Central memory CD8-positive, alpha-beta T cell (primary cell): ENCODE measurements around the gene INPP5B.

Experiments used
- ATAC-seq: fragments of 150-1000 bp; cut with Tn5 transposase; replicated peaks from 2 replicates; pipeline ENCODE4 v1.10.0; 2022; ENCODE audit warnings: mild to moderate bottlenecking, moderate FRiP score, moderate number of reproducible peaks; ENCODE audit not compliant: poor library complexity, severe bottlenecking; ENCODE audit errors: extremely low read depth
- DNase-seq, 2 donors: peaks; one replicate each; pipeline ENCODE4 v3.0.0; 2021; ENCODE audit warnings: low spot score in 2 of 2
- H3K27ac Mint-ChIP-seq: one replicate; pipeline ENCODE4 v1.8.0; 2022; ENCODE audit warnings: low read depth, mild to moderate bottlenecking, moderate library complexity, mixed read lengths
- H3K27me3 Mint-ChIP-seq: one replicate; pipeline ENCODE4 v1.8.0; 2022; ENCODE audit warnings: mixed read lengths
- H3K36me3 Mint-ChIP-seq: one replicate; pipeline ENCODE4 v1.8.0; 2022; ENCODE audit warnings: mild to moderate bottlenecking, moderate library complexity, mixed read lengths; ENCODE audit not compliant: insufficient read depth
- H3K4me1 Mint-ChIP-seq: one replicate; pipeline ENCODE4 v1.8.0; 2022; ENCODE audit warnings: mixed read lengths
- H3K4me3 Mint-ChIP-seq: one replicate; pipeline ENCODE4 v1.8.0; 2022; ENCODE audit warnings: mild to moderate bottlenecking, moderate library complexity, mixed read lengths
- H3K9me3 Mint-ChIP-seq: one replicate; pipeline ENCODE4 v1.8.0; 2022; ENCODE audit warnings: mixed read lengths

The INPP5B gene

DNA sequence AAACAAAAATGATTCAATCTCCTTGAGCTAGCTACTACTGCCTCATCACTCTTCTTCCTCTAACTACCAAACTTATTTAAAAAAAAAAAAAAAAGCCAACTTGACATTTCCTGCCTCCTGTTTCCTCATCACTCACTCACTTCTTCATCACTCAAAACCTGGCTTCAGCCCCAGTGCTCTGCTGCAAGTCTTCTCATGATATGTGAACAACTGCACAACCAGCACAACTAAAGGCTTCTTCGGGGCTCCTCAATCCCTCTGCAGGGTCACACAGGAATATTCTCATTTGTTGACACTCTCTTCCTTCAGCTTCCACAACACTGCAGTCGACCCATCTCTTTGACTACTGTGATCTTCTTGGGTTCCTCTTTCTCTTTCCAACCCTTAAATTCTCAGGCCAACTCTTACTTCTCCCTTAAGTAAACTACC lies 95.1 kb downstream of the INPP5B start:
- Mint-ChIP-seq H3K27ac (no peak overlapping the region), H3K9me3 (no peaks in the 10 kb centered on the region), H3K27me3 (no peaks in the 10 kb centered on the region), H3K4me1 (peaks cover 22% of the 10 kb centered on the region), H3K36me3 (peaks cover 16% of the 10 kb centered on the region), H3K4me3 (no peak overlapping the region)
- DNase-seq (no peak), ATAC-seq (no peak)

DNA sequence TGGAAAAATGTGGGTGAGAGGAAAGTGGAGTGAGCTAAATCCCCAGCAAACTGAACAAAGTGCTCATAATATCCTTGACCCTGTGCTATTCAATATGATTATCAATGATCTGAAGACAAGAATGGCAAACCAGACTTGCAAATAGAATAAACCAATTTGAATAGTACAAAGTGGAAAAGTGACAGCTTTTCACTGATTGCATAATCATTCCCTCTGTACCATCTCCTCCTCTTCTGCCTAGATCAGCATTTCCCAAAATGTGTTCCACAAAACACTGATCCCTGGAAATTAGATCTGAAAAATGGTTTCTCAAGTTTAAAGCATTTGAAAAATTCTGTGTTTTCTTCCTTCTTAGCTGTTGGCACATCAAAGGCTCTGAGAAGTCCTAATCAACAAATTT lies 95.6 kb downstream of the INPP5B start:
- no peaks in the 10 kb centered on the region for H3K27me3 Mint-ChIP-seq
- peaks cover 28% of the 10 kb centered on the region for H3K4me1 Mint-ChIP-seq
- H3K4me3 Mint-ChIP-seq: no peak overlapping the region
- H3K9me3 Mint-ChIP-seq: no peaks in the 10 kb centered on the region
- ATAC-seq (no peak), DNase-seq (no peak)
- H3K27ac Mint-ChIP-seq: no peak overlapping the region
- peaks cover 15% of the 10 kb centered on the region for H3K36me3 Mint-ChIP-seq

DNA sequence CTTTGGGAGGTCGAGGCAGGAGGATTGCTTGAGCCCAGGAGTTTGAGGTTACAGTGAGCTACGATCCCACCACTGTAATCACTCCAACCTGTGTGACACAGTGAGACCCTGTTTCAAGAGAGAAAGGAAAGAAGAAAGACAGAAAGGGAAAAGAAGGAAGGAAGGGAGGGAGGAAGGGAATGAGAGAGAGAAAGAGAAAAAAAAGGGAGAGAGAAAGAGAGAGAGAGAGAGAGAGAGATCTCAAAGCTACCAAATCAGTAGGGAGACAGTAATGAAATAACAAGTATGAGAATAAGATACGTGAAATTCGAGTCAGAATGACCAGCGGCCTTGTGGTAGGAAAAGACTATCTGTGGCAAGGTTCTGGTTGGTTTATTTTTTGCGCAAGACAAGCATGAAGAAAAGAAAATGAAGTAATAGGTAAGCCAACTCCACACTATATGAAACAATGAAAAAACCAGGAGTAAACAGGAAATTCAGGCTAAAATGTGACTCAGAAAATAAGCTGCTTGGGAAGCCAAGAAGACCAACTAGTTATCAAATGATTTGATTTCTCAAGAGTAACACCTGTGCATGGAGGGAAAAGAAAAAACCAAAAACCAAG lies 96.4 kb downstream of the INPP5B start:
- no peak for DNase-seq
- peaks cover 13% of the 10 kb centered on the region for H3K36me3 Mint-ChIP-seq
- H3K27me3 Mint-ChIP-seq: no peaks in the 10 kb centered on the region
- no peak for ATAC-seq
- H3K9me3 Mint-ChIP-seq: no peaks in the 10 kb centered on the region
- no peak overlapping the region for H3K4me3 Mint-ChIP-seq
- peaks cover 30% of the 10 kb centered on the region for H3K4me1 Mint-ChIP-seq
- no peak overlapping the region for H3K27ac Mint-ChIP-seq

DNA sequence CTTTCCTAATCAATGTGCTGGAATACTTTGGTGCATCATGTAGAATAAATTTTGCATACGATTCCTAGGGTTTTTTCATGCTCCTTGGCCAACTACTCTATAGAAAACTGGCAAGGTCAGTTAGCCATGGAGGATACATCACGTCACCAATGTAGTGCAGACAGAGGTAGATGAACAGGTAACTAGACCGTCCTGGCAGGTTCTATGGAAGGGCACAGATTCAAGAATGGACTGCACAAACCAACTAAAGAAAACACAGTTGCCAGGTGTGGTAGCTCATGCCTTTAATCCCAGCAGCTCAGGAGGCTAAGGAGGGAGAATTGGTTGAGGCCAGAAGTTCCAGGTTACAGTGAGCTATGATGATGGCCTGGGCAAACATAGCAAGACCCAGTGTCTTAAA lies 97.4 kb downstream of the INPP5B start:
- no peak for DNase-seq
- peaks cover 30% of the 10 kb centered on the region for H3K4me1 Mint-ChIP-seq
- ATAC-seq: no peak
- no peaks in the 10 kb centered on the region for H3K9me3 Mint-ChIP-seq
- no peak overlapping the region for H3K4me3 Mint-ChIP-seq
- H3K36me3 Mint-ChIP-seq: peaks cover 16% of the 10 kb centered on the region
- H3K27ac Mint-ChIP-seq: no peak overlapping the region
- no peaks in the 10 kb centered on the region for H3K27me3 Mint-ChIP-seq

DNA sequence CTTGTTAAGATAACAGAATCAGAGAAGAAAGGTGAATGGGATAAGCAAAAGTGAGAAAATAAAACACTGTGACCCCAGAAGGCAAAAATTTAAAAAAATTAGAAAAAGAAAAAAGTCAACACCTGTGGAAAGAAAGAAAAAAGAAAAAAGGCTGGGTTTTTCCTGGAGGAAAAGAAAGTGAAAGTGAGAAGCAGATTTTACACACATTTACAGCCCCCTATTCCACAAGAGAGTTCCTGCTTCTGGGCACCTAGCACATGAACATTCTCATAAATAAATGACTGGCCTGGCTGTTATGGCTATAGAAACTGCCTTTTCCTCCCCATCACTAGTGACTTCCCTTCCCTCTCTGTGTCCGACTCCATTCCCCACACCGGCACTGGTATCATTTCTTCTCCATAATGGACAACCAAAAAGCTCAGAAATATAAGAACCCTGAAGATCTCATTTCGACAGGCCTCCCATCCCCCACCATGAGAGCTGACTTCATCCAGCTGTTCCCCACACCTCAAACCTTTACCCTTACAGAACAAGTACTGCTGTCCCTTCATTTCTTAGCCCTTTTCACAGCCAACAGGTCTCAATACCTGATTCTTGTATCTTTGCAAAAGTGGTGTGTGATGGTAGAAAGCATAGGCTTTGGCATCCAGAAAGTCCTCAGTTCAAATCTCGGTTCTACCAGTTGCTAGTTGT lies 100.1 kb downstream of the INPP5B start:
- H3K9me3 Mint-ChIP-seq: no peaks in the 10 kb centered on the region
- ATAC-seq (no peak), DNase-seq (no peak)
- peak overlapping the region; percentile 21 for H3K4me3 Mint-ChIP-seq
- H3K27me3 Mint-ChIP-seq: no peaks in the 10 kb centered on the region
- H3K27ac Mint-ChIP-seq: peak overlapping the region; percentile 73
- peaks cover 8% of the 10 kb centered on the region for H3K36me3 Mint-ChIP-seq
- peaks cover 43% of the 10 kb centered on the region for H3K4me1 Mint-ChIP-seq

DNA sequence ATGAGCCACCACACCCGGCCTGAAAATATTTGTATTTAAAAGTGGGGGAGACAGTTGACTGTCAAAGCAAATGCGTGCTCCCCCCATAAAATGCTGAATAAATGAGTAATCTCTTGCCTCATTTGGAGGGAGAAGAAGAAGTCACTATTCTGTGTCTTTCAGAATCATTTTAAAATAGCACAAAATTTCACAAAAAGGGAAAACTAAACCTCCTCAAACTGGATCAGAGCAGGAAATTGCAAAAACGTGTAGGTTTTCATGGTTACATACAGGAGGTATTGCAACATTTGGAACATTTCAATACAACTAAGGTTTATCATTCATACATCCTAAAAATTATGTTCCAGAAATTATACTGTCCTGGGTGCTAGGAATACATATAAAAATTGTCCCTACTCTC lies 101.1 kb downstream of the INPP5B start:
- no peaks in the 10 kb centered on the region for H3K9me3 Mint-ChIP-seq
- DNase-seq (no peak), ATAC-seq (no peak)
- peaks cover 8% of the 10 kb centered on the region for H3K36me3 Mint-ChIP-seq
- H3K4me1 Mint-ChIP-seq: peaks cover 43% of the 10 kb centered on the region
- no peak overlapping the region for H3K27ac Mint-ChIP-seq
- H3K4me3 Mint-ChIP-seq: no peak overlapping the region
- H3K27me3 Mint-ChIP-seq: no peaks in the 10 kb centered on the region

DNA sequence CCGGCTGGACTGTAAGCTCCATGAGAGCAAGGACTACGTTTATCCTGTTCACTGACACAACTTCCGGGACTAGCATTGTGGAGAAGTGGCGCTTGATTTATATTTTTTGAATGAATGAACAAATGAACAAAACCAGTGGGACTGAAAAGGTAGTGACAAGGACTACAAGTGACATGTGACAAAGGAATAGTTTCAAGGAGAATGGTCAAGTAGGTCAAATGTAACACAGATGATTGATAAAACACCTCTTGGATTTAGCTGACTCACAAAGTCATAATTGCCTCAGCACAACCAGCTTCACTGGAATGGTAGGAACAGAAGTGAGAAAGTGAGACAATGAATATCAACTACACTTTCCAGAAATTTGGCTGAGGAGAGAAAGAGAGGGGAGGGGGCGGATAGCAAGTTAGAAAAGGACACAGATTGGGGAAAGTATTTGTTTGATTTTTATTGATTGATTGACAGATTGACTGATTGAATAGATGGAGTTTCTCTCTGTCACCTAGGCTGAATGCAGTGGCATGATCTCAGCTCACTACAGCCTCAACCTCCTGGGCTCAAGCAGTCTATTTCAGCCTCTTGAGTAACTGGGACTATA lies 101.7 kb downstream of the INPP5B start:
- no peak overlapping the region for H3K4me3 Mint-ChIP-seq
- peak overlapping the region; percentile 7 for H3K27ac Mint-ChIP-seq
- ATAC-seq (no peak), DNase-seq (no peak)
- peaks cover 43% of the 10 kb centered on the region for H3K4me1 Mint-ChIP-seq
- H3K36me3 Mint-ChIP-seq: peaks cover 9% of the 10 kb centered on the region
- H3K27me3 Mint-ChIP-seq: no peaks in the 10 kb centered on the region
- H3K9me3 Mint-ChIP-seq: no peaks in the 10 kb centered on the region

DNA sequence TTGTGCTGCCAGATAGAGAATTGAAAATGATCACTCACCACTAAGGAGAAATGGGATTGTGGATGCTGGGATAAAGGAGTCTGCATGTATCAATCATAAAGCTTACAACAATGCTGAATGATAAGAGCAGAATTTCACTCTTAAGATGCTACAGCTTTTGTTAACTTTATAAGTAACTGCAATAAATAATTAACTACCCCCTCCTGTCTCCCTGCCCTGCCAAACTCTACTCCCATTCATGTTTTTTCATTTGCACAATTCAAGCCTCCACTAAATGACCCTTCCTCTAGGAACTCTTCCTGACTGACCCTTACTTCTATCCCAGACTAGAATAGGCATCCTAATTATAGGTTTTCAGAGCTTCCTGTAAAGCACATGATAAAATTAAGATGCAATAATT lies 102.3 kb downstream of the INPP5B start:
- no peak for ATAC-seq
- Mint-ChIP-seq H3K27ac (no peak overlapping the region), H3K27me3 (no peaks in the 10 kb centered on the region), H3K9me3 (no peaks in the 10 kb centered on the region), H3K36me3 (peaks cover 14% of the 10 kb centered on the region), H3K4me3 (no peak overlapping the region), H3K4me1 (peaks cover 43% of the 10 kb centered on the region)
- no peak for DNase-seq

DNA sequence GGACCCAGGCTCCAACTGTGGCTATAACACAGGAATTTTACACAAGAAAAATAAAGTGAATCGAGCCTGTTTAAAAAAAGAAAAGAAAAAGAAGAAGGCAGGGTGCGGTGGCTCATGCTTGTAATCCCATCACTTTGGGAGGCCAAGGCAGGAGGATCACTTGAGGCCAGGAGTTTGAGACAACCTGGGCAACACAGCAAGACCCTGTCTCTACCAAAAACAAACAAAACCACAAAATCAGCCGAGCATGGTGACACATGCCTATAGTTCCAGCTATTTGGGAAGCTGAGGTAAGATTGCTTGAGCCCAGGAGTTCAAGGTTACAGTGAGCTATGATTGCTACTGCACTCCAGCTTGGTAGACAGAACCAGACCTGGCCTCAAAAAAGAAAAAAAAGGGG lies 105.2 kb downstream of the INPP5B start:
- ATAC-seq: no peak
- Mint-ChIP-seq H3K4me1 (peaks cover 34% of the 10 kb centered on the region), H3K27ac (no peak overlapping the region), H3K27me3 (no peaks in the 10 kb centered on the region), H3K36me3 (peaks cover 33% of the 10 kb centered on the region), H3K4me3 (no peak overlapping the region), H3K9me3 (no peaks in the 10 kb centered on the region)
- no peak for DNase-seq

DNA sequence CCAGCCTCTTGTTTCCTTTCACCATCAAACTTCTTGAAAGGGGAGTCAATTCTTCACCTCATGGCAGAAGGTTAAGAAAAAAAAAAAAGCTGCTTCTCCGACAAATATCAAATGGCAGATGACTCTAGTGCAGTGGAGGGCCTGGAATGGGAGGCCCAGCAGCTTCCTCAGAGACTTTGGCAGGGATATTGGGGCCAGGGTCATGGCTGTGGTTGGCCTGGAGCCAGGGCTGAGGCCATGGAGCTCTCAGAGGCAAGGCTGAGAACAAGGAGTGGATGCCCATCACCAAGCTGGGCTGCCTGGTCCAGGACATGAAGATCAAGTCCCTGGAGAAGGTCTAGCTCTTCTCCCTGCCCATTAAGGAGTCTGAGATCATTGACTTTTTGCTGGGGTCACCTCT lies 106.1 kb downstream of the INPP5B start:
- H3K4me3 Mint-ChIP-seq: no peak overlapping the region
- DNase-seq: no peak
- H3K36me3 Mint-ChIP-seq: peaks cover 36% of the 10 kb centered on the region
- no peaks in the 10 kb centered on the region for H3K27me3 Mint-ChIP-seq
- no peaks in the 10 kb centered on the region for H3K9me3 Mint-ChIP-seq
- ATAC-seq: no peak
- H3K27ac Mint-ChIP-seq: no peak overlapping the region
- peaks cover 28% of the 10 kb centered on the region for H3K4me1 Mint-ChIP-seq

DNA sequence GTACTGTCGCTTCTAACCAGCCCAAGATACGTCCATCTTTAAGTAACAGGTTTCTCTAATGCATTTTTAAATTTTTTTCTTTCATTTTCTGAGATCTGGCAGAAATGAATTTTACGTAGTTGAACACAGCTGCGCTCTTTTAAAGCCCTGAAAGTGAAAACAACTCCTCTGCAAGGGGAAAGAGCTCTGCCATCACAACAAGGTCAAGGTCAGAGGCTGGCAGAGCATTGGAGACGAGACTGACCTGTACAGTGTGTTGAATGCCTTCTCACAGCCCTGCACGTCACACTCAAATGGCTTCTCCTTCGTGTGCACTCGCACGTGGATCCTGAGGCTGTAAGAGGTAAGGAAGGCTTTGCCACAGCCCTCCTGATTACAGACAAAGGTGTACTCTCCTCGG lies 107.2 kb downstream of the INPP5B start:
- H3K4me3 Mint-ChIP-seq: no peak overlapping the region
- H3K4me1 Mint-ChIP-seq: peaks cover 20% of the 10 kb centered on the region
- no peak overlapping the region for H3K27ac Mint-ChIP-seq
- ATAC-seq (no peak), DNase-seq (no peak)
- no peaks in the 10 kb centered on the region for H3K27me3 Mint-ChIP-seq
- H3K36me3 Mint-ChIP-seq: peaks cover 37% of the 10 kb centered on the region
- H3K9me3 Mint-ChIP-seq: no peaks in the 10 kb centered on the region

DNA sequence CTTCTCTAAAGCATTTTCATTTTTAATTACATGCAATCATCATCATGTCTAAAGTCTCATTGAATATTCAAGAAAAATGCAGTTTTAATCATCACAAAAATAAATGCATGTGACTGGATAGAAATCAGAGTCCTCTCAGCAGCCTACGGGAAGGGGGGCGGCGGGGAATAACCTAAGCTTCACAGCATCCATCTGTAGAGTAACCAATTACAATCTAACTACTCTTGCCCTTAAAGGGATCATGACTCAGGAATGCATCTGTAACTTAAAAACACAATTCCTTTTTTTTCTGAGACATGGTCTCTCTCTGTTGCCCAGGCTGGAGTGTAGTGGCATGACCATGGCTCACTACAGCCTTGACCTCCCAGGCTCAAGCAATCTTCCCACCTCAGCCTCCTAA lies 110.1 kb downstream of the INPP5B start:
- DNase-seq: no peak
- peaks cover 56% of the 10 kb centered on the region for H3K36me3 Mint-ChIP-seq
- no peak for ATAC-seq
- no peaks in the 10 kb centered on the region for H3K4me1 Mint-ChIP-seq
- H3K27me3 Mint-ChIP-seq: no peaks in the 10 kb centered on the region
- no peaks in the 10 kb centered on the region for H3K9me3 Mint-ChIP-seq
- no peak overlapping the region for H3K4me3 Mint-ChIP-seq
- no peak overlapping the region for H3K27ac Mint-ChIP-seq

DNA sequence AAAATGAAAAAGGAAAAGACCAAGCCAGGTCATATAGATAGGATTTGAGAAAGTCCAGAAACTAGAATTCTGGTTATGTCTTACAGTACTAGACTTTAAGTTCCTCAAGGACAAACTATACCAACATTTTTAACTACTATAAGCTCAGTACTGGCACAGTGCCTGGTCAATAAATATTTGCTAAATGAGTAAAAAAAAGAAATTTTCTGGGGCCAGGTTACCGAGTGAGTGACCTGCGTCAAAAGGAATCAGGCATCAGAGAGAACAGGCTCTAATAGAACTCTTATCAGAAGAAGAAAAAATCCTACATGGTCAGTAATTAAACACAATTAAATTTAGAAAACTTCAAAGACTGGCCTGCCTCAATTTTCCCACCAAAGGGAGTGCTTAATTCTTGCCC lies 115.0 kb downstream of the INPP5B start:
- ATAC-seq: no peak
- Mint-ChIP-seq H3K4me3 (no peak overlapping the region), H3K27me3 (no peaks in the 10 kb centered on the region), H3K9me3 (no peaks in the 10 kb centered on the region), H3K4me1 (no peaks in the 10 kb centered on the region), H3K36me3 (peaks cover 55% of the 10 kb centered on the region), H3K27ac (no peak overlapping the region)
- no peak for DNase-seq
